ENCODE results near the gene NKD1. TPM values are rescaled to one million over a fixed set of nuclear protein-coding genes. Genes with fewer than 3 reads are reported as not detected.

NKD1 gene
- total RNA-seq, 1 experiment from 2014 or later: 11.4 TPM

GRCh38 chr16:50607970-50608557, 59.9 kb downstream of the NKD1 start:
- peaks cover 16 to 25% of the 10 kb centered on the region in 2 experiments for H3K4me1 ChIP-seq (ENCODE audit: control insufficient read depth in 1 of 2, insufficient read depth in 2 of 2, low read length in 2 of 2)
- no peaks in the 10 kb centered on the region for H3K36me3 ChIP-seq (ENCODE audit: control insufficient read depth in 1 of 2, insufficient read depth in 2 of 2, low read length in 2 of 2)
- H3K9me2 ChIP-seq (ENCODE audit: insufficient read depth): no peaks in the 10 kb centered on the region
- ChIA-PET RAD21 (ENCODE audit: low non-redundant PET in 1 of 2, low total read pairs in 2 of 2, uncharacterized antibody in 2 of 2, unreplicated experiment in 2 of 2) (no interaction called here), CTCF (no interaction called here), POLR2A (no interaction called here)
- ATAC-seq: no peak
- H3K9ac ChIP-seq (ENCODE audit: low read length): no peak overlapping the region
- H3K27ac ChIP-seq (ENCODE audit: low read depth, low read length): no peak overlapping the region
- no peak for TF ChIP-seq CTCF (IDR thresholded peaks at IDR 0.05 in 2 of 3, conservative IDR thresholded peaks at IDR 0.05 in 1 of 3; ENCODE audit: borderline replicate concordance in 1 of 3, insufficient read depth in 1 of 3, low read depth in 2 of 3, low read length in 2 of 3)
- H3K27me3 ChIP-seq (ENCODE audit: insufficient read depth, low read length): no peaks in the 10 kb centered on the region
- H3K4me3 ChIP-seq (replicated peaks in 1 of 2; ENCODE audit: low read depth in 1 of 2, low read length in 2 of 2): no peak overlapping the region
- no peaks in the 10 kb centered on the region for H3K9me3 ChIP-seq (ENCODE audit: control insufficient read depth in 1 of 2, insufficient read depth in 1 of 2, low read depth in 1 of 2, low read length in 2 of 2)
- no peaks in the 10 kb centered on the region for H4K20me1 ChIP-seq (ENCODE audit: insufficient read depth)
- H3K4me2 ChIP-seq (ENCODE audit: low read length): no peak overlapping the region
- no peak for DNase-seq (ENCODE audit: low read depth, low spot score)
- H3K79me2 ChIP-seq (ENCODE audit: insufficient read depth, low read length): no peaks in the 10 kb centered on the region
- intact Hi-C loops (cut with micrococcal nuclease): no loop called here
- BruUV-seq (replicated peaks): no TSS peak
- H2AFZ ChIP-seq (ENCODE audit: low read depth, low read length, poor library complexity, severe bottlenecking): no peak overlapping the region

- Histone ChIP-seq H4K20me1 (ENCODE audit: insufficient read depth) (no peaks in the 10 kb centered on the region), H3K9me3 (ENCODE audit: control insufficient read depth in 1 of 2, insufficient read depth in 1 of 2, low read depth in 1 of 2, low read length in 2 of 2) (no peaks in the 10 kb centered on the region), H2AFZ (ENCODE audit: low read depth, low read length, poor library complexity, severe bottlenecking) (no peak overlapping the region), H3K4me3 (replicated peaks in 1 of 2; ENCODE audit: low read depth in 1 of 2, low read length in 2 of 2) (no peak overlapping the region), H3K9ac (ENCODE audit: low read length) (no peak overlapping the region), H3K36me3 (ENCODE audit: control insufficient read depth in 1 of 2, insufficient read depth in 2 of 2, low read length in 2 of 2) (no peaks in the 10 kb centered on the region), H3K79me2 (ENCODE audit: insufficient read depth, low read length) (no peaks in the 10 kb centered on the region), H3K4me1 (ENCODE audit: control insufficient read depth in 1 of 2, insufficient read depth in 2 of 2, low read length in 2 of 2) (peaks cover 6 to 15% of the 10 kb centered on the region in 2 experiments; a peak in 3 of 4 replicates), H3K4me2 (ENCODE audit: low read length) (no peak overlapping the region), H3K9me2 (ENCODE audit: insufficient read depth) (no peaks in the 10 kb centered on the region), H3K27me3 (ENCODE audit: insufficient read depth, low read length) (no peaks in the 10 kb centered on the region), H3K27ac (ENCODE audit: low read depth, low read length) (no peak overlapping the region)
- CTCF ChIA-PET: interaction anchor here (2.8 kb wide), 1 partner anchor 197 kb away, joined by 6 read pairs; no protein-coding TSS in a partner anchor
- intact Hi-C loops (cut with micrococcal nuclease): no loop called here
- no TSS peak for BruUV-seq (replicated peaks)
- POLR2A ChIA-PET: no interaction called here
- RAD21 ChIA-PET (ENCODE audit: low non-redundant PET in 1 of 2, low total read pairs in 2 of 2, uncharacterized antibody in 2 of 2, unreplicated experiment in 2 of 2): no interaction called here
- ATAC-seq (no peak), DNase-seq (ENCODE audit: low read depth, low spot score) (no peak)
- TF ChIP-seq CEBPB (IDR thresholded peaks at IDR 0.05; ENCODE audit: low read depth): no peak
- no peak for TF ChIP-seq EZH2 (IDR thresholded peaks at IDR 0.05)
- no peak for TF ChIP-seq EZH2phosphoT487 (IDR thresholded peaks at IDR 0.05; ENCODE audit: borderline replicate concordance)
- TF ChIP-seq ZBTB33 (IDR thresholded peaks at IDR 0.05; ENCODE audit: extremely low read depth, insufficient replicate concordance, low read length): no peak
- TF ChIP-seq SP1 (IDR thresholded peaks at IDR 0.05; ENCODE audit: low read depth): no peak
- TF ChIP-seq SIN3A (IDR thresholded peaks at IDR 0.05; ENCODE audit: low read depth): no peak
- no peak for TF ChIP-seq ATF3 (IDR thresholded peaks at IDR 0.05)
- TF ChIP-seq ELF1 (IDR thresholded peaks at IDR 0.05; ENCODE audit: borderline replicate concordance, low read depth): no peak
- TF ChIP-seq REST (IDR thresholded peaks at IDR 0.05; ENCODE audit: low read depth): no peak
- no peak for TF ChIP-seq POLR2A (IDR thresholded peaks at IDR 0.05; ENCODE audit: borderline replicate concordance, extremely low read depth, insufficient read depth, insufficient read length)
- TF ChIP-seq TCF7L2 (IDR thresholded peaks at IDR 0.05; ENCODE audit: borderline replicate concordance, extremely low read depth, insufficient read depth, insufficient read length): no peak
These were observed 60.9 kb downstream of the NKD1 start for GRCh38 chr16:50609049-50609448.
